Stimulated activated naive CD8-positive, alpha-beta T cell treated with anti-CD3 and anti-CD28 coated beads, Interleukin-15, amount 100 ng/mL, for 72 hours (primary cell): ENCODE results near the gene ACTN1.

ENCODE experiments used
- ATAC-seq: fragments of 150-1000 bp; cut with Tn5 transposase; 2 replicates; pipeline ENCODE4 v1.10.0; 2021; ENCODE audit warnings: mild to moderate bottlenecking, moderate library complexity
- DNase-seq, 2 donors: peaks; one replicate each; pipeline ENCODE4 v3.0.0; 2021 to 2022
- H3K27ac Mint-ChIP-seq, 2 donors: one replicate each; pipeline ENCODE4 v1.8.0; 2022; ENCODE audit warnings: mild to moderate bottlenecking in 2 of 2, mixed read lengths in 2 of 2, moderate library complexity in 2 of 2
- H3K27me3 Mint-ChIP-seq: one replicate; pipeline ENCODE4 v1.8.0; 2022; ENCODE audit warnings: mixed read lengths
- H3K4me1 Mint-ChIP-seq: one replicate; pipeline ENCODE4 v1.8.0; 2022; ENCODE audit warnings: mild to moderate bottlenecking, mixed read lengths
- H3K4me3 Mint-ChIP-seq, 2 donors: one replicate each; pipeline ENCODE4 v1.8.0; 2022; ENCODE audit warnings: mild to moderate bottlenecking in 2 of 2, mixed read lengths in 2 of 2, moderate library complexity in 1 of 2
- H3K9me3 Mint-ChIP-seq, 2 donors: one replicate each; pipeline ENCODE4 v1.8.0; 2022; ENCODE audit warnings: mixed read lengths in 2 of 2

ACTN1 gene

DNA sequence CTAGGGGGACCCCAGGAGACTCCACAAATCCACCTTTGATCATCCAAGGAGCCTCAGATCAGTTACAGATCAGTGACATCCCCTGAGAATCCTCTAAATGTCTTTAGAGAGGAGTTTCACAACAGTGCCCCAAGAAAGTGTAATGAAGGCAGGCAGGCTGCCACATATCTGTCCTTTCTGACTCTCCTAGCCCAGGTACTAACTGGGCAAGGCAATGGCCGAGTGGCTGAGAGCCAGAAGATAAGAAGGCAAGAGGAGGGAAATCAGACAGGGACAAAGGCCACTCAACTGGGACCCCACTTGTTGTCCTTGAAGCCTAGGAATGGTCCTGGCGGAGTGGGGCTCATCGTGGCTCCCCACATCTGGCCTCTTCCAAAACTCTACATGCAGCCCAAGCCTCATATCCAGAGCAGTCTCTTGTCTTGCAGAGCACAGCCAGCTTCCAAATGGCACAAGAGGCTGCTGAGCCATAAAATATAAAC, 11.6 kb downstream of the ACTN1 start:
- DNase-seq (no peak), ATAC-seq (no peak)
- Mint-ChIP-seq H3K27ac (no peak overlapping the region), H3K9me3 (no peaks in the 10 kb centered on the region), H3K4me3 (peak overlapping the region; percentile 65 to 80), H3K27me3 (no peaks in the 10 kb centered on the region), H3K4me1 (peaks cover 100% of the 10 kb centered on the region)

- Mint-ChIP-seq H3K4me3 (peak overlapping the region in 1 of 2 donors; percentile 65), H3K27ac (no peak overlapping the region)
- DNase-seq, result no peak
Observed at GRCh38 chr14:68966872-68967301, 12.2 kb downstream of the ACTN1 start.

GRCh38 chr14:68965261-68965761, 13.8 kb downstream of the ACTN1 start:
- Mint-ChIP-seq H3K9me3 (no peaks in the 10 kb centered on the region), H3K4me3 (peak overlapping the region; percentile 0 to 33), H3K27ac (peak overlapping the region in 1 of 2 donors; percentile 60), H3K27me3 (no peaks in the 10 kb centered on the region), H3K4me1 (peaks cover 98% of the 10 kb centered on the region)
- ATAC-seq (no peak), DNase-seq (no peak)

More at GRCh38 chr14:68966872-68967301, 12.2 kb downstream of the ACTN1 start:
- H3K27me3 Mint-ChIP-seq, result no peaks in the 10 kb centered on the region
- H3K9me3 Mint-ChIP-seq, result no peaks in the 10 kb centered on the region
- no peak for ATAC-seq
- H3K4me1 Mint-ChIP-seq, result peaks cover 100% of the 10 kb centered on the region

DNA sequence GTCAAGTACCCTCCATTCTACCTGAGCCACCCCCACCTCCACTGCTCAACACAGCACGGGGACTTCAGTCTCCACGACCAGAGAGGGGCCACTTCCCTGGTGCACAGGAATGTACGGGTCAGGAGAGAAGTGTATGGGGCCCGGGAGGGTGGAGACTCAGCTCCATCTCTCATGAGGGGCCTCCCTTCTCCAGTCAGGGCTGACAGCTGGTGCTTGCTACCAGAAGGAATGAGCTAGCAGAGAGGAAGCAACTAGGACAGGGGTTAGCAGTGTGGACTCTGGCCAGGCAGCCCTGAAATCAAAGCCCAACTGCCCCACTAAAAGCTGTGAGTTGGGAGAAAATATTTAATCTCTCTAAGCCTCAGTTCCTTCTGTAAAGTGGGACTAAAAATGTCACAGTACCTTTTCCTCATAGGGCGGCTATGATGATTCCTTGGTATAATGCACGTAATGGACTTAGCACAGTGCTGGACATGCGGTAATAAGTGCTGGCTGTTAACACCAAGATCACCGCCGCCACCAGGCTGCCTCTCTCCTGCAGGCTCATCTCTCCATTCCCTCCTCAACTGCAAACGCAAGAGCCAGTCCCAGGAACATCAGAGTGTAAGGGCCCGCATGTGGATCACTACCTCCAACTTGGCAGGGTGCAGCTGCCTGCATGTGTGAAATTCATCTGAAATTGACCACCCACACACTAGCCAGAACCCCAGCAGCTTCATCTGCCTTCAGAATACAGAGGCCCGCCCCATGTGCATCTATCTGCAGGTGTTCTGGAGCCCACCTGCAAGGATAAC, 14.6 kb downstream of the ACTN1 start:
- Mint-ChIP-seq H3K9me3 (no peaks in the 10 kb centered on the region), H3K27me3 (no peaks in the 10 kb centered on the region), H3K4me1 (peaks cover 98% of the 10 kb centered on the region), H3K27ac (peak overlapping the region in 1 of 2 donors; percentile 76), H3K4me3 (no peak overlapping the region)
- ATAC-seq (no peak), DNase-seq (no peak)

- no peak for ATAC-seq
Observed at GRCh38 chr14:68962681-68963080, 16.4 kb downstream of the ACTN1 start.

DNA sequence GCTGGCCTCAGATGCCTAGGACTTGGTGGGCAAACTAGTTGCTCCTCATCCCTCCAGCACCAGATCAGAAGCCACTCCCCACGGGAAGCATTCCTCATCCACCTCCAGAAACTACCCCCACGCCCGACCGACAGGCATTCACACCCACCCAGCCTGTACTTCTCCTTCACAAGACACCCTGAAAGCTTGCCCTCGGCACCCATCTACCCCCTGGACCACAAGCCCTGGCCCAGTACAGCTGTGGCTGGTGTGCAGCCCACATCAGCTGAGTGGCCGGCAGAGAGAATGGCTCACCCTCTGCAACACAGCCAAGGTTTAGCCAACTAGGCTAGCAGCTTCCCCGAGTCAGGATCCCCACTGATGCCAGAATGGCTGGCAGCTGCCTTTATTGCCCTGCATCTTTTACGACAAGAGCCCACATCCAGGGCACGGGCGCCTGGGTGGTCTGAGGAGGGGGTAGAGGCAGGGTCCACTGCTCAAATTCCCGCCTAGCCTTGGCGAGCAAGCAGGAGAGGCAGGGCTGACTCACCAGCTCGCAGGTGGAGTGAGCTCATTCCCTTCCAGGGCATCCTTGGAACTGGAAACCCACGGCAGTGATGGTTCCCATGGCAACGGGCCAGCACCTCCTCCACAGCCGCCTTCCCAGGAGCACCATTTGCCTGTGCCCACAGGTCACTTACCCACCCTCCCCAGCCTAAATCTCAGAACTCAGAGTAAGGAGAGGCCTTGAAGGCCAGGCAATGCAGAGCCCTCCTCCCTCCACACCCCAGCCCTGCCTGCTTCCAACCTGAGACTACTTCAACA, 17.1 kb downstream of the ACTN1 start:
- ATAC-seq (no peak), DNase-seq (no peak)
- H3K9me3 Mint-ChIP-seq, result no peaks in the 10 kb centered on the region
- peak overlapping the region in 1 of 2 donors; percentile 18 for H3K4me3 Mint-ChIP-seq
- H3K4me1 Mint-ChIP-seq, result peaks cover 98% of the 10 kb centered on the region
- H3K27me3 Mint-ChIP-seq, result no peaks in the 10 kb centered on the region
- H3K27ac Mint-ChIP-seq, result peak overlapping the region; percentile 51 to 53

More at GRCh38 chr14:68962681-68963080, 16.4 kb downstream of the ACTN1 start:
- Mint-ChIP-seq H3K4me3 (no peak overlapping the region), H3K27me3 (no peaks in the 10 kb centered on the region), H3K27ac (peak overlapping the region in 1 of 2 donors; percentile 47), H3K4me1 (peaks cover 98% of the 10 kb centered on the region), H3K9me3 (no peaks in the 10 kb centered on the region)
- DNase-seq, result no peak

DNA sequence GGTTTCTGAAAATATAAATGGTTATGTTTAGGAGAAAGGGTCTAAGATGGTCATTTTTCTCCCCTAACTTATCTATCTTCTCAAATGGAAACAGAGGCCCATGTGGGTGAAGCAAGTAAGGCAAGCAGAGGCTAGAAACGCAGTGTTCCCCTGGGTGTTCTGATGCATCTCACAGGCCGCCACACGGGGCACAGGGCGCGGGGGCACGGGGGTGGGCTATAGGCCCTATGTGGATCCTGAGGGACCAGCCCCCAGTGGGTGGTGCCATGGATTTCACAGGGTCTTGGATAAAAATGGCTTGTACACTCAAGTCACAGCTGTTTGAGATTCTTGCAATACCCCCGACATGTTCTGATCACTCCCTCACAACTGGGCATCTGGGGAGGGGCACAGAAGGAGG, 17.7 kb downstream of the ACTN1 start:
- Mint-ChIP-seq H3K4me1 (peaks cover 98% of the 10 kb centered on the region), H3K4me3 (no peak overlapping the region), H3K9me3 (no peaks in the 10 kb centered on the region), H3K27me3 (no peaks in the 10 kb centered on the region), H3K27ac (peak overlapping the region in 1 of 2 donors; percentile 51)
- DNase-seq, result no peak
- no peak for ATAC-seq

DNA sequence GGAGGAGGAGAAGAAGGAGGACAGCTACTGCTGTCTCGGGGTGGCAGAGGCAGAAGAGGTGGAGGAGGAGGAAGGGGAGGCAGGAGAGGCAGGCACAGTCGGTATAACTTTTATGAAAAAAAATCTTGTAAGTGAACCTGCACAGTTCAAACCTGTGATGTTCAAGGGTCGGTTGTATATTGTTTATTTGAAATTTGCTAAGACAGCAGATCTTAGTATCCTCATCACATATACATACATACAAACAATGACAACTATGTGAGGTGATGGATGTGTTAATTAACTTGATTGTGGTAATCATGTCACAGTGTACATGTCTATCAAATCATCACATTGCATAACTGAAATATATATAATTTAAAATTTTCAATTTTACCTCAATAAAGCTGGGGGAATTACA, 19.0 kb downstream of the ACTN1 start:
- no peak for DNase-seq
- Mint-ChIP-seq H3K4me3 (peak overlapping the region; percentile 12 to 72), H3K27me3 (no peaks in the 10 kb centered on the region), H3K4me1 (peaks cover 98% of the 10 kb centered on the region), H3K27ac (peak overlapping the region in 1 of 2 donors; percentile 85), H3K9me3 (no peaks in the 10 kb centered on the region)
- no peak for ATAC-seq

DNA sequence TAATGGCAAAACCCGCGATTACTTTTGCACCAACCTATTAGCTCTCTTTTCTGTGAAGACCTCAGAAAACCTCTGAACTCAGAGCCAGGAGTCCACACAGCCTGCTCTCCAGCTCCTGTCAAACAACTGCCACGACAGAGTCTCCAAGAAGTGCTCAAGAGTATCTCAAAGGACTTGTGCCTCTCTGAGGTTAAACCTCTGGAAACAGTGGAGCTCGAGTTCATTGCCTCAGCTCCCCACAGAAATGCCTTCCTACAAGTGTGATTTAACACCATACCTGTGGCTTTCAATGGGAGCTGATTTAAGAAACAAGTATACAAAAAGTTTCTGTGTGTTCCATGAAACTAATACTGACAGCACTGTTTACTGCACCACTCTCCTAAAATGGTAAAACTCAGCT, 20.1 kb downstream of the ACTN1 start:
- Mint-ChIP-seq H3K4me1 (peaks cover 98% of the 10 kb centered on the region), H3K4me3 (peak overlapping the region; percentile 46 to 72), H3K9me3 (no peaks in the 10 kb centered on the region), H3K27ac (peak overlapping the region; percentile 69 to 90), H3K27me3 (no peaks in the 10 kb centered on the region)
- no peak for ATAC-seq
- DNase-seq, result no peak

DNA sequence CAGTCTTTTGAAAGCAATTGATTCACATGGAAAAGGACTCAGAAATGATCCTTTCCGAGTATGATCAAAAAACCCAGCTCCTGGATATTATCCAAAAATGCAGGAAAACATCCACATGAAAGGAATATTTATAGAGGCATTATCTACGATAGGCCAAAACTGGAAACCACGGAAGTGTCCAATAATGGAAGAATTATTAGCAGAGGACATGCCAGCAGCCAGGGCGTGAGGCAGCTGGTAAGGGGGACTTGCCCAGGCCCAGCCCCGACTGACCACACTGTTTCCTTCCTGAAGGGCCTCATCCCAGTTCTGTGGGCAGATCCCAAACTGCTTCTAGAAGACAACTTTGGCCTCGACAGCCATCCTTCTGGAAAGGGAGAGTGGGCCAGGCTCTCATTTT, 20.5 kb downstream of the ACTN1 start:
- ATAC-seq (no peak), DNase-seq (no peak)
- Mint-ChIP-seq H3K4me3 (peak overlapping the region; percentile 30 to 81), H3K9me3 (no peaks in the 10 kb centered on the region), H3K4me1 (peaks cover 98% of the 10 kb centered on the region), H3K27ac (peak overlapping the region in 1 of 2 donors; percentile 63), H3K27me3 (no peaks in the 10 kb centered on the region)

DNA sequence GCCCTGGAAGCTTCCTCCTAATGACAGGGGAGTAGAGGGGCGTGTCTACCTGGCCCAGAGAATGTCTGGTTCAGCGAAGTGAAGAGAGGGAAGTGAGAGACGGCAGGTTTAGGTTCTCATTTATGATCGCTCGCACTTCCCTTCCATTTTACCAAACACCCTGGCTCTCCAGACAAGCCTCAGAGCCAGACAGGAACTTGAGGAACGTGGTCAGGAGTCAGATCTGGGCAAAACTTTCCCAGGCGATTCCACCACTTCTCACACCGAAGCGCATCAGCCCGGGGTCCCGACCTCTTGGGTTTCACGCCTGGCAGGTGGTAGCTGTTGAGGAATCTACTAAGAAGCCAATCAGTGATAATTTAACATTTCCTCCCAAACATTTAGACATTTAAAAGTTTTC, 21.3 kb downstream of the ACTN1 start:
- Mint-ChIP-seq H3K4me1 (peaks cover 98% of the 10 kb centered on the region), H3K27me3 (no peaks in the 10 kb centered on the region), H3K9me3 (no peaks in the 10 kb centered on the region), H3K27ac (peak overlapping the region; percentile 73 to 86), H3K4me3 (peak overlapping the region; percentile 73 to 81)
- no peak for DNase-seq
- ATAC-seq, result no peak

DNA sequence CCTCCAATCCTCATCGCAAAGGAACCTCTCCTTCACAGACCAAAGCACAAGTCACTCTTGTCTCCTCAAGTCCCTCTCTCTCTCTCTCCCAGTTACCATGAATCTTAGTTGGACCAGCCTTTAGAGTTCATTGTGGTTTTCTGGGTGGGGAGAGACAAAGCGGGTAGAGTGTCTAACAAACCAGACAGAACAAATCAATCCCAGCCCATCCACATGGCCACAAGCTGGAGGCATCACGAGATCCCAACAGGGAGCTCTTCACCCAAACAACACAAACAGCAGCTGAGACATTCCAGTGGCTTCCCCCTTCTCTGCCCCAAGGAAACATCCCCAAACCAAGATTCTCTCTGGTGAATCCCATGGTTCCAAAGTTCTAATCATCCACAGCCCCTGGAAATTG, 22.4 kb downstream of the ACTN1 start:
- H3K27ac Mint-ChIP-seq, result peak overlapping the region in 1 of 2 donors; percentile 97
- ATAC-seq, result no peak
- no peaks in the 10 kb centered on the region for H3K9me3 Mint-ChIP-seq
- H3K4me1 Mint-ChIP-seq, result peaks cover 98% of the 10 kb centered on the region
- DNase-seq, result no peak
- peak overlapping the region; percentile 74 to 81 for H3K4me3 Mint-ChIP-seq
- H3K27me3 Mint-ChIP-seq, result no peaks in the 10 kb centered on the region

- no peaks in the 10 kb centered on the region for H3K9me3 Mint-ChIP-seq
- H3K27ac Mint-ChIP-seq, result peak overlapping the region; percentile 96 to 97
- DNase-seq (no peak), ATAC-seq (no peak)
- peaks cover 100% of the 10 kb centered on the region for H3K4me1 Mint-ChIP-seq
- H3K4me3 Mint-ChIP-seq, result peak overlapping the region; percentile 74 to 81
- H3K27me3 Mint-ChIP-seq, result no peaks in the 10 kb centered on the region
Observed at GRCh38 chr14:68955851-68956179, 23.3 kb downstream of the ACTN1 start.

DNA sequence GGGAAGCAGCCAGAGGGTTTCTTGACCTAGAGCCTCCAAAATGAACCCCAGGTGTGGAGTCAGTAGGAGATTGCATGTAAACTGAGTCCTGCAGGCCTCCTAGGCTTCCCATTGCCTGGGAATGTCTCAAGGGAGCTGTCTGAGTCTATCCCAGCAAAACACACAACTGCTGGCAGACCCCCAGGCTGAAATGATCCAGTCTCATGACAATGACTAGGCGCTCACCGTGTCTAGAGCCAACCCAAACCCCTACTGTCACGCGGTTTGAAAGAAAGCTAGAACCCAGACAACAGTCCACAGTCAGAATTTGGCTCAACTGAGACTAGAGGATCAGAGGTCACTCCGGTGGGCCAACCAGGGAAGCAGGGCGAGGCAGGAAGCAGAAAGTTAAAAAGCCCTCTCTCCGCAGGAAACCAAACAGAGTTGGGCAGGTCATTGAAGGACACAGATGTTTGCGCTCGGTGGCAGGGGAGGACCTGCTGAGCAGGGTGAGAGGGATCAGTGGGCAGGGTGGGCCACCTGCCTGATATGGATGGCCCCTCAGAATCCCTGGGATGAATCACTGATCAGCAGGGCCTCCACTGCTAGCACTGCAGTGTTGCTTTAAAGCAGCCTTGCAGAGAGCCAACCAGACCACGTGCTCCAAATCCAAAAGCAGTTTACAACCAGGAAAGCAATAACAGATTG, 23.8 kb downstream of the ACTN1 start:
- H3K9me3 Mint-ChIP-seq, result no peaks in the 10 kb centered on the region
- peaks cover 100% of the 10 kb centered on the region for H3K4me1 Mint-ChIP-seq
- no peaks in the 10 kb centered on the region for H3K27me3 Mint-ChIP-seq
- ATAC-seq (peak; percentile 24), DNase-seq (no peak)
- H3K4me3 Mint-ChIP-seq, result peak overlapping the region; percentile 74 to 81
- peak overlapping the region; percentile 96 to 97 for H3K27ac Mint-ChIP-seq

DNA sequence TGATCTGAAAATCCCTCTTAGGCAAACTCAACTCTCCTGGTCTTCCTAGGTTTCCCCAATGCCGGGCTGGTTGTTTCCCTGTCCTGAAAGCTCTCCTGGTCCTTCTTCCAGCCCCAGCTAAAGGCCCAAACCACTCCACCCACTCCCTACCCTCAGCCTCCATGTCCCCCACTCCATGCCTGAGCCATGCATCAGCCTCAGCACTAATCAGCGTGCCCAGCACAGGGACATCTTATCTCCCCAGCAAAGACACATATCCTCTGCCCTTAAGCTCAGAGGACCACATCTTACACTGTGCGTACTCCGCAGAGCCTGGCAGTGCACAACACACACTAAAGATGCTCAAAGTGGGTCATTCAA, 25.9 kb downstream of the ACTN1 start:
- Mint-ChIP-seq H3K9me3 (no peaks in the 10 kb centered on the region), H3K27ac (peak overlapping the region; percentile 95 to 97), H3K27me3 (no peaks in the 10 kb centered on the region), H3K4me3 (peak overlapping the region; percentile 78 to 82), H3K4me1 (peaks cover 98% of the 10 kb centered on the region)
- ATAC-seq, result no peak
- no peak for DNase-seq
